ENCODE data around the gene ZNF92. TPM values are rescaled to one million over a fixed set of nuclear protein-coding genes. Genes with fewer than 3 reads are reported as not detected.

The ZNF92 gene
- total and polyA plus RNA-seq, 4 donors = 2.3 to 16.6 (median 4.3) TPM

DNA sequence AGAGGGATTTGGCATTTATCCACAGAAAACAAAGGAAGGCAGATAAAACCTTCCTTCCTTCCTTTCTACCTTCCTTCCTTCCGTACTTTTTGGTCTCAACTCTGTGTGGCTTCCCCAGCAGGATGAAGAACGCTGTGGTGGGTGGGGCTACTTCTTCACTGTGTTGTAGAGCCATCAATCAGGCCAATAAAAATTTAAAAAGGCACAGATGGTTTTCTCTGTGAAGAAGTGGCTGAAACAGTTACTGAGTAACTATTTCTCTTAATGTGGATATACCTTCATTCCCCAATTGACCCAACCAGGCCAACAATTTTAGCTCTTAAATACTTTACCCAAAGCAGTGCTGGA is 75.8 kb downstream of the ZNF92 start:
- no peaks in the 10 kb centered on the region for H3K9me3 ChIP-seq (ENCODE audit: control insufficient read depth in 4 of 4, insufficient read depth in 3 of 4, low read length in 3 of 4)
- DNase-seq (no peak), ATAC-seq (ENCODE audit: insufficient read depth, low FRiP score) (no peak)
- TF ChIP-seq, protein P1, sequence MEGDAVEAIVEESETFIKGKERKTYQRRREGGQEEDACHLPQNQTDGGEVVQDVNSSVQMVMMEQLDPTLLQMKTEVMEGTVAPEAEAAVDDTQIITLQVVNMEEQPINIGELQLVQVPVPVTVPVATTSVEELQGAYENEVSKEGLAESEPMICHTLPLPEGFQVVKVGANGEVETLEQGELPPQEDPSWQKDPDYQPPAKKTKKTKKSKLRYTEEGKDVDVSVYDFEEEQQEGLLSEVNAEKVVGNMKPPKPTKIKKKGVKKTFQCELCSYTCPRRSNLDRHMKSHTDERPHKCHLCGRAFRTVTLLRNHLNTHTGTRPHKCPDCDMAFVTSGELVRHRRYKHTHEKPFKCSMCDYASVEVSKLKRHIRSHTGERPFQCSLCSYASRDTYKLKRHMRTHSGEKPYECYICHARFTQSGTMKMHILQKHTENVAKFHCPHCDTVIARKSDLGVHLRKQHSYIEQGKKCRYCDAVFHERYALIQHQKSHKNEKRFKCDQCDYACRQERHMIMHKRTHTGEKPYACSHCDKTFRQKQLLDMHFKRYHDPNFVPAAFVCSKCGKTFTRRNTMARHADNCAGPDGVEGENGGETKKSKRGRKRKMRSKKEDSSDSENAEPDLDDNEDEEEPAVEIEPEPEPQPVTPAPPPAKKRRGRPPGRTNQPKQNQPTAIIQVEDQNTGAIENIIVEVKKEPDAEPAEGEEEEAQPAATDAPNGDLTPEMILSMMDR (IDR thresholded peaks at IDR 0.05; ENCODE audit: control extremely low read depth, extremely low read depth) = no peak
- no peak overlapping the region for H3K27ac ChIP-seq (ENCODE audit: low read depth in 1 of 2, low read length in 1 of 2)
- no peak overlapping the region for H3K9ac ChIP-seq (ENCODE audit: insufficient read depth in 1 of 2, low read length in 2 of 2)
- WGBS, 2 donors = 19 to 27% methylated on average over 2 of the region's 2 CpGs
- H3K4me1 ChIP-seq (ENCODE audit: control insufficient read depth in 5 of 5, insufficient read depth in 5 of 5, low read length in 5 of 5) = peaks cover 0 to 2% (median 0%) of the 10 kb centered on the region in 5 donors
- no peak overlapping the region for H3K4me3 ChIP-seq
- H3K27me3 ChIP-seq (ENCODE audit: control insufficient read depth in 3 of 3, insufficient read depth in 3 of 3, low read length in 2 of 3) = no peaks in the 10 kb centered on the region
- no peaks in the 10 kb centered on the region for H3K36me3 ChIP-seq (ENCODE audit: control insufficient read depth in 4 of 4, insufficient read depth in 4 of 4, low read length in 4 of 4)

All from lung (tissue), 12 donors.